Endometrial microvascular endothelial cells (primary cell): ENCODE results near the gene ITPR2. TPM values are rescaled to one million over a fixed set of nuclear protein-coding genes. Genes with fewer than 3 reads are reported as not detected.
"Not testable (repeated sequence)": the region's sequence is repeated elsewhere in the genome, so short reads cannot be mapped to it uniquely, and the experiment has no call there.

ENCODE experiments used
- in situ Hi-C: cut with HindIII; loops from 2 replicates; pipeline ENCODE4 v1.10.0; 2017; ENCODE audit warnings: low sequenced_read_pairs, low pct_unique_long_range_greater_than_20kb; ENCODE audit errors: inconsistent ontology term
- total RNA-seq: library from RNA; depleted of rRNA; stranded (reverse); fragments of >200 nt; gene quantifications from one replicate; pipeline ENCODE4 v1.2.3, GENCODE V29; 2015; ENCODE audit errors: inconsistent ontology term

Gene ITPR2
- total RNA-seq, 1 donor from 2014 or later, result 34.6 TPM

DNA sequence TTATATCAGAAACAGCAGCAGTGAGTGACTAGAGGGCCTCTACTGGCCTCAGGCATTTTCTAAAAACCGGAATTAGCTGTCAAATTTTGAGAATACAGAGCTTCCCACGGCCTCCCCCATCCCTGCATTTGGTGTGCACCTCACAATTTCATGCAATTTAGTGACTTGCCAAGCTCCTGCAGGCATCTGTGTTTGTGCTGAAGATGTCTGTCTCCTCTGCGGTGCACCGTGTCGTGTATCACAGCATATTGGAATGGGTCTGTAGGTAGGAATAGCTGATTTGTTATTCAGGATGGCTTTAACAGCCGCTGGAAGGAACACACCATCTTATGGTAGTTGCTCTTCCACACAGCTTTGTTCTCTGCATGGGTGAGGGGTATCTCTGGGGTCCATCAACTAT lies 497.3 kb downstream of the ITPR2 start:
- in situ Hi-C loops, result no loop called here

GRCh38 chr12:26334621-26335124 lies 498.3 kb downstream of the ITPR2 start:
- in situ Hi-C loops, result no loop called here

- in situ Hi-C loops, result no loop called here
Observed at GRCh38 chr12:26331960-26332359, 501.0 kb downstream of the ITPR2 start.

- in situ Hi-C loops, result no loop called here
Observed at GRCh38 chr12:26331136-26331535, 501.9 kb downstream of the ITPR2 start.

DNA sequence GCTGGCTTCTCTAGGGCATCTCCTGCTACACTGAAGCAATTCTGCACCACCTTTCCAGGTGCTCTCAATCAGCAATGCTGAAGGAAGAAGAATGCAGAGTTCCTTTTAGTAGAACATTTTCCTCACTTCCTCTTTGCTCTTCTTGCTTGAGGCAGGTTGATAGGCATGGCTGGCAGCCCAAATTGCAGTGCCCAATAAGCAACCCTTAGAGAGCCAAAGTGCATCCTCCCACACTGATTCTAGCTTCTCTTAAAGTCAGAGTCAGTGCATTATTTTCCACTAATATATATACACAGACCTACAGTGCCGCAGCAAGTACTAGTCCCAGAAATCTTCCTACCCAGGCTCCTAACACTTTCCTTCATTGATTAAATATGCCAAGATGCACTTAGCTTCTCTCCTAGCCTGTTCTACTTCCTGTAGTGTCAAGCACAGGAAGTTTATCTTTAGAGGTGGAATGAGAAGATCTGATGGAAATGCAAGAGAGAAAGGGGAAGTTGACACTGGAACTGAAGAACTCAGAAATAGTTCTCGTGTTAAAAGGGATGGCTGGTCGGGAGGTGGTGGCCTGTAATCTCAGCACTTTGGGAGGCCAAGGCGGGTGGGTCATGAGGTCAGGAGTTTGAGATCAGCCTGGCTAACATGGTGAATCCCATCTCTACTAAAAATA lies 504.9 kb downstream of the ITPR2 start:
- in situ Hi-C loops, result no loop called here

DNA sequence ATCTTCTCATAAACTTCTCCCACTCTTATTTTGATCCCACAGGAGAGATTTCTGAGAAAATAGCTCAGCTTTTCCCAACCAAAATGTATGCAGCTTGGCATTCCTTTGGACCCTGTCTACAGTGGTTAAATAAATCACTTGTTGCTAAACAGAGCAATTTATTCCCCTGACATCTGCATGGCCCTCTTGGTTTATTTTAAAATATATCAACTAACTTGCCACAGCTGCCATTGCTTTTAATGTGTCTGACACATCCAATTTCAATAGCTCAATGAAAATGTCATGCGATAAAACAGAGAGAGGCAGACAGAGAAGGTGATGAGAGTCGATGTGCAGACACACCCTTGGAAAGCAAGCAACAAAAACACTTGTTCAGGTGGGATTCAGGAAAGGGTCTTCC lies 509.3 kb downstream of the ITPR2 start:
- in situ Hi-C loops, result no loop called here

DNA sequence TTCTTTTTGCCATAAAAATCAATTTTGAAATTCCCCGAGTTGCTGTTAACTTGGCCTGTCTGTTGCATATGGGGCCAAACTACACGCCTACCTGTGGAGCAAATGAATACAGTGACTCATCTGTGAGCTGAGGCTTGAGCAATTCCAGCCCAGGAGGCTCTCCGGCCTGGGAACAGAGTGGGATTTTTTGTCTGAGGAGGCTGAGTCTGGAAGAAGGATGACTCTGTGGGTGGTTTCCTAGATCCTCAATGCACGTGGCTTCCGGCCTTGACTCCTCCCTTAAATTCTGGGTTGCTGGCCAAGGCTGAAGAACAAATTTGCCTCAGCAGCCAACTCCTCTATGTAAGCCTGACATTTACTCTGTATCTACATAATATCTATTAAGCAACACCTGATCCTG lies 513.5 kb downstream of the ITPR2 start:
- in situ Hi-C loops, result no loop called here

DNA sequence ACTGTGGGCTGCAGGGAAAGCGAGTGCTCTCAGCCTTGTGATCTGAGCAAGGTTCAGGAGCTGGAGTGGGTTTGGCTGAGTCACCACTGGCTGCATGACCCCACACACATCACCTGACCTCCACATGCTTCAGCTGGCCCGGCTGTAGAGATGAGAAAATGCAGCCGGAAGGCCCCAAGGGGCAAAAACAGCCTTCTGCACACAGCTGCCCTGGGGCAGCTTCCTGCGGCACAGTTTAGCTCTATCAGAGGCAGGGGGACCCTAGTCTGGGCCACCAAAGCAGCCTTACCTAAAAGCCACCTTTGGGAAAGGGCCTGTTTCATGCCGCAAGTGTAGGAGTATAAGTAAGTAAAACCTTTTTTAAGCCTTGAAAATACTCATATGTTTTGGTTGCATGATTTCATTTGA lies 514.3 kb downstream of the ITPR2 start:
- in situ Hi-C loops, result no loop called here

DNA sequence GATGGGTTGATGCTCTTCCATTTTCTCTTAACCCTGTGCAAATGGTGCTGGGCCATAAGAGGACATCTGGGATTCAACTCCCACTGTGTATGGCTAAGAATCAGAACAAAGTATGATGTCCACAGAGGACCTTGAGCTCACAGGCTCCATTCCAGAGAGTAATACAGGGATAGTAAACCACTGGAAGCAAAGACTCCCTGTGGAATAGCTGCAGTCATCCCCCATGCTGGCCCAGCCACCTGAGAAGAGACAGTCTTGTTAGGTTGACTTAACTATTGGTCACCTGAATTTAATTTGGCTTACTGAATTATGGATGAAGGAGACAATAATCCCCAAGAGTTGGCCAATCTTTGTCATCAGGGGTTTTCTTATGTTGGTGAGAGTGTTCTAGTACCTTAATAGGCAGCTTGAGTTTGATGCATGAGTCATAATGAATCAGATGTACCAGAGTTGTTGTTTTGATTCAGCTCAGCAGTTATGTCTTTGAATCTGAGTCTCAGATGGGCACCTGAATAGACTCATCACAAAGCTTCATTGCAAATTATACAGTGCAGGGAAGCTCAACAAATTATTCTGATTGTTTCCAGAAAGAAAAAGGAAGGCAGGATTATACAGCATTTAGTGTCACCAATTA lies 514.9 kb downstream of the ITPR2 start:
- in situ Hi-C loops, result no loop called here

- in situ Hi-C loops, result not testable (repeated sequence)
Observed at GRCh38 chr12:26314103-26314502, 518.9 kb downstream of the ITPR2 start.

GRCh38 chr12:26310489-26310888 lies 522.5 kb downstream of the ITPR2 start:
- in situ Hi-C loops, result not testable (repeated sequence)

DNA sequence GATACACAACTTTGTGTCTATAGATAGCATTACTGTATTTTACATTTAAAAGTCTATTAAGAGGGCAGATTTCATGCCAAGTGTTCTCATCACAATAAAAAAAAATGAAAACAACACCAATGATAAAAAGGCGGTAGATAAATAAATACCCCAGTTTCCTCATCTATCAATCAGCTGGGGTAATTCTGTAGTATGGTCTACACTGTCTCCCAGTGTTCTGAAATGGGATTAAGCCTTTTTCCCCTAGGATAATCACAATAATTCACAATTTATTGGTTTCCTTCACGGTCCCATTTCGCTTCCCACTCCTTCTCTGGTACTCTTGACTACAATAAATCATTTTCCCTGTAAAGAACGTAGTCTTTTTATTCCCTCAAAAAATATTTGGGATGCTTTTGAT lies 523.4 kb downstream of the ITPR2 start:
- in situ Hi-C loops, result no loop called here

DNA sequence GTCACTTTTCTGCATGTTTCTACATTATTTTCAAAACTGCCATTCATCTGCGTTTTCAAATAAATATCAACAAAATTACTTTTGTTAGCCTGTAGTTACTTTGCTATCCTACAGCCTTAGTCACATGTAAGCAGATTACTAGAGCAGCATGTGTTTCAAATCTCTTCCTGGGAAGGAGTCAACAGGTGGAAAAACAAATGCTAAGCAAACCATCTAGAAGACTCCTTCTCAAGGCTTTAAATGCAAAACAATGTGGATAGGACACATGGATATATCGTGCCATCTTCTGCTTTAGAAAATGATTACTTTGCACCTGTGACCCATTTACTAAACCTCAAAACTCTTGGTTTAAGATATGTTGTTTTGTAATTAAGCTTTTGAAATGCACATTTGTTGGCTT lies 528.7 kb downstream of the ITPR2 start:
- in situ Hi-C loops, result no loop called here

DNA sequence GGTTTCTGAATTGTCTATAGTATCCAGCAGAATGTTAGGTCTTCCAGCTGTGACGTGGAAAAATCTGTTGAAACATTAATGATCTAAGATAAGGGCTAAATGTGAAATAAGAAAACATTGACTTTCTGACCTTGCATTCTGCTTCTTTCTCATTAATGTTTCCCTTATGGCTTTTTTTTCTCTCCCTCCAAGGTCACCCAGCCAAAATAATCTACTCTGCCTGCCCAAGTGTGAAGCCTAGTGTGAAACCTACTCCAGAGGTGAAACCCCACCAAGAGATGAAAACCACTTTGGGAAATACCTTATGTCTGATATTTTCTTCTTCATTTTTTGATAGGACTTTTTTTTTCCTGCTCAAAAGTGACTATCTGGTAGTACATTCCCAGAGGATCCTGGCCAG lies 529.6 kb downstream of the ITPR2 start:
- in situ Hi-C loops, result no loop called here

GRCh38 chr12:26302776-26303175 lies 530.2 kb downstream of the ITPR2 start:
- in situ Hi-C loops, result no loop called here

DNA sequence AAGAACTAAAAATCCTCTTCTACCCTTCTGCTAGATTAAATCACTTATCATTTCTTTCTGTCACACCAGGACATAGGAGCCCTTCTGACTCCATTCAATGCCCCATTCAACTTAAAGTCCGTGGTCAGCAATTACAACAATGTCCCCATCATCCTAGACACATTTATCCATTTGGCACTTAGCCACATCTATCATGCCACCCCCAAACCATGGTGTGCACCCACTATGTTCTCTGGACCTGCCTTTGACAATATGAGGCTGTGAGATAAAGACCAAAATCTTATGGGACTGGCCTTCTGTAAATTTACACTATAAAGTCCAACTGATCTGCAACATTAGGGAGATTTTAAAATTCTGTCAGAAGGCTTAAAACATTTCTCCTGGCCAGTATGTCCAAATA lies 533.2 kb downstream of the ITPR2 start:
- in situ Hi-C loops, result no loop called here

GRCh38 chr12:26298785-26299621 lies 534.0 kb downstream of the ITPR2 start:
- in situ Hi-C loops, result no loop called here

DNA sequence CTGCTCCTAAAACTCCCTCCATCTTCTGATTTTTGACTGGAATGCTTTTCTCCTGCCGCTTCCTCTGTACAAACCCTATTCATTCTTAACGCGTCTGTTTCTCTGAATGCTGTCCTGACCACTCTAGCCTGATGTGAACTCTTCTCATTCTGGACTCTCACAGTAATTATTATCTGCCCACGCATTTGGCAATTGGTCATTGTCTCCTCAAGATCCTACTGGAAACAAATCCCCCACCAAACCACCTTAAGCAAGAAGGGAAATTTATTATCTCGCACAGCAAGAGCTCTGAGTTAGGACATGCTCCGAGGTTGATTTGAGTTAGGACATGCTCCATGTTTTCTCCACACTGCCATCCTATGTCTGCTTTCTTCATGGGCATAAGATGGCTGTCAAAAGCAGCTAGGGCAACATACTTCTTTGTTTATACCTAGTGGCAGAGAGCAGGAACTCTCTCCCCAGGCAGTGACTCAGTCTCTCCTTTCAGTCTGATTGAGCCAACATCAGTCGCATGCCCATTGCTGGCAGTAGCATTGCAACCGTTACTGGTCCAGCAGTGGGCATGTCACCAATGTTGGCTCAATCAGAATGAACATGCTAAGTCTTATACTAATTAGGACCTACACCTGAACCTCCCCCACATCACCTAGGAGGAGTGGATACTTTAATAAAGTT lies 535.5 kb downstream of the ITPR2 start:
- in situ Hi-C loops, result no loop called here

GRCh38 chr12:26295001-26295400 lies 538.0 kb downstream of the ITPR2 start:
- in situ Hi-C loops, result no loop called here
